Measurements from ENCODE around the gene CD2AP.

DNA sequence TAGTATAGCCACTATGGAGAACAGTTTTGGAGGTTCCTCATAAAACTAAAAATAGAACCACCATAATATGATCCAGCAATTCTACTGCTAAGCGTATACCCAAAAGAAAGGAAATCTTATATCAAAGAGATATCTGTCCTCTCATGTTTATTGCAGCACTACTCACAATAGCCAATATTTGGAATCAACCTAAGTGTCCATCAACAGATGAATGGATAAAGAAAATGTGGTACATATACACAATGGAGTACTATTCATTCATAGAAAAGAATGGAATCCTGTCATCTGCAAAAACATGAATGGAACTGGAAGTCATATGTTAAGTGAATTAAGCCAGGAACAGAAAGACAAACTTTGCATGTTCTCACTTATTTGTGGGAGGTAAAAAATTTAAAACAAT lies 5.7 kb upstream of the CD2AP start:
- no peak for TF ChIP-seq EZH2 (IDR thresholded peaks at IDR 0.05; ENCODE audit: borderline replicate concordance, insufficient read depth, low read depth, low read length, poor library complexity, severe bottlenecking)
- TF ChIP-seq, protein P1, sequence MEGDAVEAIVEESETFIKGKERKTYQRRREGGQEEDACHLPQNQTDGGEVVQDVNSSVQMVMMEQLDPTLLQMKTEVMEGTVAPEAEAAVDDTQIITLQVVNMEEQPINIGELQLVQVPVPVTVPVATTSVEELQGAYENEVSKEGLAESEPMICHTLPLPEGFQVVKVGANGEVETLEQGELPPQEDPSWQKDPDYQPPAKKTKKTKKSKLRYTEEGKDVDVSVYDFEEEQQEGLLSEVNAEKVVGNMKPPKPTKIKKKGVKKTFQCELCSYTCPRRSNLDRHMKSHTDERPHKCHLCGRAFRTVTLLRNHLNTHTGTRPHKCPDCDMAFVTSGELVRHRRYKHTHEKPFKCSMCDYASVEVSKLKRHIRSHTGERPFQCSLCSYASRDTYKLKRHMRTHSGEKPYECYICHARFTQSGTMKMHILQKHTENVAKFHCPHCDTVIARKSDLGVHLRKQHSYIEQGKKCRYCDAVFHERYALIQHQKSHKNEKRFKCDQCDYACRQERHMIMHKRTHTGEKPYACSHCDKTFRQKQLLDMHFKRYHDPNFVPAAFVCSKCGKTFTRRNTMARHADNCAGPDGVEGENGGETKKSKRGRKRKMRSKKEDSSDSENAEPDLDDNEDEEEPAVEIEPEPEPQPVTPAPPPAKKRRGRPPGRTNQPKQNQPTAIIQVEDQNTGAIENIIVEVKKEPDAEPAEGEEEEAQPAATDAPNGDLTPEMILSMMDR (IDR thresholded peaks at IDR 0.05), result no peak

Measured in B cell (primary cell).